Measurements from ENCODE around the gene BMPER. TPM values are rescaled to one million over a fixed set of nuclear protein-coding genes. Genes with fewer than 3 reads are reported as not detected.

Gene BMPER
- polyA plus RNA-seq, 1 donor from 2014 or later: 2.1 TPM

DNA sequence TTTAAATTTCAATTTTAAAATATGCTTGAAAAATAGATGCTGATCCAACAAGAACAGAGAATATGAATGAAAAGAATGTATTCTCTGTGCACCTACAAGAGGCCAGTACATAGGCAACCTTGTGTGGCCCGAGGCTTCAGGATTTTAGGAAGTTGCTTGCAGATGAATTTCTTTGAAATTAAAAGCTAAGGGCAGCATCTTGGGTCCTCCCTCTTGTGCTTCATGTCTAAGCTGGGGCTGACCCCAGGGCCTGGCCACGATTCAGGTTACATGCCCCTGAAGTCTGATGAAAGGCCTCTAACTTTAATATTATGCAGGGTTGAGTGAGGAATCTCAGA, 138.9 kb downstream of the BMPER start:
- no peak overlapping the region for H3K4me2 ChIP-seq (ENCODE audit: low read length)
- no peaks in the 10 kb centered on the region for H3K9me3 ChIP-seq (ENCODE audit: low read length)
- no peaks in the 10 kb centered on the region for H3K27me3 ChIP-seq (ENCODE audit: insufficient read depth, low read depth, low read length)
- no peaks in the 10 kb centered on the region for H3K36me3 ChIP-seq (ENCODE audit: insufficient read depth, low read length)
- no peaks in the 10 kb centered on the region for H3F3A ChIP-seq (ENCODE audit: insufficient read depth, low read length, poor library complexity, severe bottlenecking)
- H3K9me2 ChIP-seq (ENCODE audit: insufficient read depth, low read length): no peaks in the 10 kb centered on the region
- no peaks in the 10 kb centered on the region for H4K20me1 ChIP-seq (ENCODE audit: insufficient read depth)
- TF ChIP-seq TAF1 (IDR thresholded peaks at IDR 0.05; ENCODE audit: low read depth): no peak
- TF ChIP-seq SMC3 (conservative IDR thresholded peaks at IDR 0.05; ENCODE audit: poor library complexity): no peak
- TF ChIP-seq POLR2AphosphoS5 (IDR thresholded peaks at IDR 0.05): no peak
- TF ChIP-seq MXI1 (conservative IDR thresholded peaks at IDR 0.05; ENCODE audit: poor library complexity, severe bottlenecking): no peak
- TF ChIP-seq, protein P1, sequence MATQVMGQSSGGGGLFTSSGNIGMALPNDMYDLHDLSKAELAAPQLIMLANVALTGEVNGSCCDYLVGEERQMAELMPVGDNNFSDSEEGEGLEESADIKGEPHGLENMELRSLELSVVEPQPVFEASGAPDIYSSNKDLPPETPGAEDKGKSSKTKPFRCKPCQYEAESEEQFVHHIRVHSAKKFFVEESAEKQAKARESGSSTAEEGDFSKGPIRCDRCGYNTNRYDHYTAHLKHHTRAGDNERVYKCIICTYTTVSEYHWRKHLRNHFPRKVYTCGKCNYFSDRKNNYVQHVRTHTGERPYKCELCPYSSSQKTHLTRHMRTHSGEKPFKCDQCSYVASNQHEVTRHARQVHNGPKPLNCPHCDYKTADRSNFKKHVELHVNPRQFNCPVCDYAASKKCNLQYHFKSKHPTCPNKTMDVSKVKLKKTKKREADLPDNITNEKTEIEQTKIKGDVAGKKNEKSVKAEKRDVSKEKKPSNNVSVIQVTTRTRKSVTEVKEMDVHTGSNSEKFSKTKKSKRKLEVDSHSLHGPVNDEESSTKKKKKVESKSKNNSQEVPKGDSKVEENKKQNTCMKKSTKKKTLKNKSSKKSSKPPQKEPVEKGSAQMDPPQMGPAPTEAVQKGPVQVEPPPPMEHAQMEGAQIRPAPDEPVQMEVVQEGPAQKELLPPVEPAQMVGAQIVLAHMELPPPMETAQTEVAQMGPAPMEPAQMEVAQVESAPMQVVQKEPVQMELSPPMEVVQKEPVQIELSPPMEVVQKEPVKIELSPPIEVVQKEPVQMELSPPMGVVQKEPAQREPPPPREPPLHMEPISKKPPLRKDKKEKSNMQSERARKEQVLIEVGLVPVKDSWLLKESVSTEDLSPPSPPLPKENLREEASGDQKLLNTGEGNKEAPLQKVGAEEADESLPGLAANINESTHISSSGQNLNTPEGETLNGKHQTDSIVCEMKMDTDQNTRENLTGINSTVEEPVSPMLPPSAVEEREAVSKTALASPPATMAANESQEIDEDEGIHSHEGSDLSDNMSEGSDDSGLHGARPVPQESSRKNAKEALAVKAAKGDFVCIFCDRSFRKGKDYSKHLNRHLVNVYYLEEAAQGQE (IDR thresholded peaks at IDR 0.05; ENCODE audit: borderline replicate concordance): no peak
- no peak for TF ChIP-seq RAD21 (conservative IDR thresholded peaks at IDR 0.05)
- TF ChIP-seq, protein P2, sequence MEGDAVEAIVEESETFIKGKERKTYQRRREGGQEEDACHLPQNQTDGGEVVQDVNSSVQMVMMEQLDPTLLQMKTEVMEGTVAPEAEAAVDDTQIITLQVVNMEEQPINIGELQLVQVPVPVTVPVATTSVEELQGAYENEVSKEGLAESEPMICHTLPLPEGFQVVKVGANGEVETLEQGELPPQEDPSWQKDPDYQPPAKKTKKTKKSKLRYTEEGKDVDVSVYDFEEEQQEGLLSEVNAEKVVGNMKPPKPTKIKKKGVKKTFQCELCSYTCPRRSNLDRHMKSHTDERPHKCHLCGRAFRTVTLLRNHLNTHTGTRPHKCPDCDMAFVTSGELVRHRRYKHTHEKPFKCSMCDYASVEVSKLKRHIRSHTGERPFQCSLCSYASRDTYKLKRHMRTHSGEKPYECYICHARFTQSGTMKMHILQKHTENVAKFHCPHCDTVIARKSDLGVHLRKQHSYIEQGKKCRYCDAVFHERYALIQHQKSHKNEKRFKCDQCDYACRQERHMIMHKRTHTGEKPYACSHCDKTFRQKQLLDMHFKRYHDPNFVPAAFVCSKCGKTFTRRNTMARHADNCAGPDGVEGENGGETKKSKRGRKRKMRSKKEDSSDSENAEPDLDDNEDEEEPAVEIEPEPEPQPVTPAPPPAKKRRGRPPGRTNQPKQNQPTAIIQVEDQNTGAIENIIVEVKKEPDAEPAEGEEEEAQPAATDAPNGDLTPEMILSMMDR (IDR thresholded peaks at IDR 0.05; ENCODE audit: poor library complexity, severe bottlenecking): no peak
- TF ChIP-seq EP300 (conservative IDR thresholded peaks at IDR 0.05; ENCODE audit: poor library complexity, severe bottlenecking): no peak
- TF ChIP-seq EZH2 (IDR thresholded peaks at IDR 0.05; ENCODE audit: borderline replicate concordance, insufficient read depth, low read length, poor library complexity, severe bottlenecking): no peak
- H3K9ac ChIP-seq (ENCODE audit: low read length): no peak overlapping the region
- no peaks in the 10 kb centered on the region for H3K79me2 ChIP-seq (replicated peaks; ENCODE audit: insufficient read depth, low read length)
- no peak overlapping the region for H3K4me3 ChIP-seq (ENCODE audit: low read length)
- no peak overlapping the region for H3K27ac ChIP-seq (ENCODE audit: low read length)
- no peak overlapping the region for H2AFZ ChIP-seq (ENCODE audit: low read depth, low read length)

DNA sequence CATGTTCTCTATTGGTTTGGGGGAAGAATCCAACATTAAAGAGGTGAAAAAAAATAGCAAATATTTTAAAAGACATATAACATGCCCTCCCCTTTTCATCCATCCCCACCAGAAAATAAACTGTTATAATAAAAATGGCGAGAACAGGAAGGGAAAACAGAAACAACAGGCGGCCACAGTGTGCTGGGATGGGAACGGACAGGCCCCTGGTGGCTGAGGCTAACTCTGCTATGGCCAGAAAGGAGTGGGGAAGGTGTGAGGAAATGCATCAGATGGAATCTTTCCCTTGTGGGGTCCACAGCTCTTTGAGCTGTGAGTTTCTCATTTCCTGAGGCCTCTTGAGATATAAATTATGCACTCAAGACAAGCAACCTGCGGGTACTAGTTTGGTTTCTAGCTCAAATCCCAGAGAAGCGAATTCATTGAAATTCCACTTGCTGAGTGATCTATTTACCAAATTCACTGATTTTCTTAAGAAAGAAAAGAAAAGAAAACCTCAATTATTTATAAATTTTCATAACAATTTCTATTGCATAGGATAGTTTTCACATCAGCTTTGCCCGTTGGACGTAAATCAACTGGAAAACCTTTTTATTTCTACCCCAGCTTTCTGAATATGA, 139.5 kb downstream of the BMPER start:
- H3K9ac ChIP-seq (ENCODE audit: low read length): no peak overlapping the region
- H3K79me2 ChIP-seq (replicated peaks; ENCODE audit: insufficient read depth, low read length): no peaks in the 10 kb centered on the region
- no peak for TF ChIP-seq RAD21 (conservative IDR thresholded peaks at IDR 0.05)
- no peak for TF ChIP-seq TAF1 (IDR thresholded peaks at IDR 0.05; ENCODE audit: low read depth)
- TF ChIP-seq, protein P2 (IDR thresholded peaks at IDR 0.05; ENCODE audit: poor library complexity, severe bottlenecking): no peak
- TF ChIP-seq POLR2AphosphoS5 (IDR thresholded peaks at IDR 0.05): no peak
- no peak for TF ChIP-seq EP300 (conservative IDR thresholded peaks at IDR 0.05; ENCODE audit: poor library complexity, severe bottlenecking)
- TF ChIP-seq, protein P1 (IDR thresholded peaks at IDR 0.05; ENCODE audit: borderline replicate concordance): no peak
- TF ChIP-seq MXI1 (conservative IDR thresholded peaks at IDR 0.05; ENCODE audit: poor library complexity, severe bottlenecking): no peak
- TF ChIP-seq SMC3 (conservative IDR thresholded peaks at IDR 0.05; ENCODE audit: poor library complexity): no peak
- no peaks in the 10 kb centered on the region for H4K20me1 ChIP-seq (ENCODE audit: insufficient read depth)
- H3K27ac ChIP-seq (ENCODE audit: low read length): no peak overlapping the region
- H3K36me3 ChIP-seq (ENCODE audit: insufficient read depth, low read length): no peaks in the 10 kb centered on the region
- H3F3A ChIP-seq (ENCODE audit: insufficient read depth, low read length, poor library complexity, severe bottlenecking): no peaks in the 10 kb centered on the region
- no peaks in the 10 kb centered on the region for H3K27me3 ChIP-seq (ENCODE audit: insufficient read depth, low read depth, low read length)
- no peak overlapping the region for H3K4me2 ChIP-seq (ENCODE audit: low read length)
- H3K9me2 ChIP-seq (ENCODE audit: insufficient read depth, low read length): no peaks in the 10 kb centered on the region
- no peaks in the 10 kb centered on the region for H3K9me3 ChIP-seq (ENCODE audit: low read length)
- H3K4me3 ChIP-seq (ENCODE audit: low read length): no peak overlapping the region
- H2AFZ ChIP-seq (ENCODE audit: low read depth, low read length): no peak overlapping the region

All from neural cell (in vitro differentiated cells).